ENCODE data around the gene REXO1.

Gene REXO1

DNA sequence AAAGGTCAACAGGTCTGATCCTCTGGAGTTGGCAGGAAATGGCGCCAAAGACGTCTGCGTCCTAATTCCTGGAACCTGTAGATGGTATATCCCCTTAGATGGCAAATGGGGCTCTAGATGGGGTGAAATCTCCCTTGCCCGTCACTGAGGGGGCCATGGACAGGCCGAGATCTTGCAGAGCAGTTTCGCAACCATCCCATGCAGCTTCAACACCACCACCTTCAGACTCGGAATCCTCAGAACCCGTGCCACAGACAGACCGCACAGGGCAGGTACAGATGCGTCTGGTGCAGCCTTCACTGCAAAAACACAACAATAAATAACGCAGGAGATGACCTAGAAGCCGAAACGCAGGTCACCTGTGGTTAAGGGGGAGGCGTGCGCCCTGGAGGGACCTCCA lies 17.7 kb downstream of the REXO1 start:
- H3K4me3 ChIP-seq (ENCODE audit: low read depth, low read length): no peak overlapping the region
- peaks cover 1 to 34% of the 10 kb centered on the region in 2 experiments; a peak in 2 of 3 replicates for H3K36me3 ChIP-seq (ENCODE audit: control insufficient read depth in 2 of 2, insufficient read depth in 1 of 2, low read length in 2 of 2)
- H3K4me1 ChIP-seq (ENCODE audit: control insufficient read depth, insufficient read depth, low read length): no peaks in the 10 kb centered on the region
- H3K9me3 ChIP-seq (ENCODE audit: control insufficient read depth, insufficient read depth, low read depth, low read length): no peaks in the 10 kb centered on the region
- CTCF ChIA-PET: interaction anchor here (0.8 to 2.8 kb wide), 5 partner anchors 7 to 364 kb away, joined by 3 to 19 read pairs (median 4); no protein-coding TSS in a partner anchor
- POLR2A ChIA-PET: no interaction called here
- TF ChIP-seq, protein P1, sequence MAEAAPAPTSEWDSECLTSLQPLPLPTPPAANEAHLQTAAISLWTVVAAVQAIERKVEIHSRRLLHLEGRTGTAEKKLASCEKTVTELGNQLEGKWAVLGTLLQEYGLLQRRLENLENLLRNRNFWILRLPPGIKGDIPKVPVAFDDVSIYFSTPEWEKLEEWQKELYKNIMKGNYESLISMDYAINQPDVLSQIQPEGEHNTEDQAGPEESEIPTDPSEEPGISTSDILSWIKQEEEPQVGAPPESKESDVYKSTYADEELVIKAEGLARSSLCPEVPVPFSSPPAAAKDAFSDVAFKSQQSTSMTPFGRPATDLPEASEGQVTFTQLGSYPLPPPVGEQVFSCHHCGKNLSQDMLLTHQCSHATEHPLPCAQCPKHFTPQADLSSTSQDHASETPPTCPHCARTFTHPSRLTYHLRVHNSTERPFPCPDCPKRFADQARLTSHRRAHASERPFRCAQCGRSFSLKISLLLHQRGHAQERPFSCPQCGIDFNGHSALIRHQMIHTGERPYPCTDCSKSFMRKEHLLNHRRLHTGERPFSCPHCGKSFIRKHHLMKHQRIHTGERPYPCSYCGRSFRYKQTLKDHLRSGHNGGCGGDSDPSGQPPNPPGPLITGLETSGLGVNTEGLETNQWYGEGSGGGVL (tag by site-specific recombination; IDR thresholded peaks at IDR 0.05): no peak
- TF ChIP-seq ZNF561 (tag by site-specific recombination; IDR thresholded peaks at IDR 0.05; ENCODE audit: borderline replicate concordance) (no peak), ZNF514 (tag by site-specific recombination; IDR thresholded peaks at IDR 0.05) (no peak), MYNN (tag by site-specific recombination; IDR thresholded peaks at IDR 0.05; ENCODE audit: borderline replicate concordance) (no peak), ZNF791 (tag by site-specific recombination; IDR thresholded peaks at IDR 0.05) (no peak), KLF8 (tag by site-specific recombination; IDR thresholded peaks at IDR 0.05) (no peak), ZNF133 (tag by site-specific recombination; IDR thresholded peaks at IDR 0.05) (no peak), ZNF202 (tag by site-specific recombination; IDR thresholded peaks at IDR 0.05; ENCODE audit: borderline replicate concordance) (no peak), GLIS1 (tag by site-specific recombination; IDR thresholded peaks at IDR 0.05) (no peak), ZNF174 (tag by site-specific recombination; IDR thresholded peaks at IDR 0.05) (no peak), ZNF48 (tag by site-specific recombination; IDR thresholded peaks at IDR 0.05) (no peak), ZNF571 (tag by site-specific recombination; IDR thresholded peaks at IDR 0.05) (no peak), ZNF391 (tag by site-specific recombination; IDR thresholded peaks at IDR 0.05; ENCODE audit: borderline replicate concordance, low read depth) (no peak)
- TF ChIP-seq, protein P2, sequence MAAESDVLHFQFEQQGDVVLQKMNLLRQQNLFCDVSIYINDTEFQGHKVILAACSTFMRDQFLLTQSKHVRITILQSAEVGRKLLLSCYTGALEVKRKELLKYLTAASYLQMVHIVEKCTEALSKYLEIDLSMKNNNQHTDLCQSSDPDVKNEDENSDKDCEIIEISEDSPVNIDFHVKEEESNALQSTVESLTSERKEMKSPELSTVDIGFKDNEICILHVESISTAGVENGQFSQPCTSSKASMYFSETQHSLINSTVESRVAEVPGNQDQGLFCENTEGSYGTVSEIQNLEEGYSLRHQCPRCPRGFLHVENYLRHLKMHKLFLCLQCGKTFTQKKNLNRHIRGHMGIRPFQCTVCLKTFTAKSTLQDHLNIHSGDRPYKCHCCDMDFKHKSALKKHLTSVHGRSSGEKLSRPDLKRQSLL (tag by site-specific recombination; IDR thresholded peaks at IDR 0.05): no peak
- H3K27ac ChIP-seq (ENCODE audit: extremely low read depth, low read depth, low read length): no peak overlapping the region

DNA sequence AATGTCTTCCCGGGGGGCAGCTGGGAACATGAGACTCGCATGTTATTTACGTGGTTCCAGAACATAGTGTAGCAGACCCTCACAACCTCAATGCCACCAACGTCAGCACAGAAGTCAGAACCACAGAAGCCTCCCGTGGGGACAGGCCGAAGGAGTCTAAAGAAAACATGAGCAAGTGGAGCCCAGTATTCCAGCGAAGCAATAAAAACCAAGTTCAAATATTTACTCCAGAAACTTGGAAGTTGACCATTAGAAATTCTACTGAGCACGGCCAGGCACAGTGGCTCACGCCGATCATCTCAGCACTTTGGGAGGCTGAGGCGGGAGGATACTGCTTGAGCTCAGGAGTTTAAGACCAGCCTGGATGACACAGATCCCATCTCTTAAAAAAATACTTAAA lies 18.3 kb downstream of the REXO1 start:
- CTCF ChIA-PET: interaction anchor here (0.6 to 2.8 kb wide), 6 partner anchors 8 to 363 kb away, joined by 3 to 19 read pairs (median 4); no protein-coding TSS in a partner anchor
- H3K4me1 ChIP-seq (ENCODE audit: control insufficient read depth, insufficient read depth, low read length): no peaks in the 10 kb centered on the region
- H3K36me3 ChIP-seq (ENCODE audit: control insufficient read depth in 2 of 2, insufficient read depth in 1 of 2, low read length in 2 of 2): peaks cover 7 to 35% of the 10 kb centered on the region in 2 experiments; a peak in 2 of 3 replicates
- H3K9me3 ChIP-seq (ENCODE audit: control insufficient read depth, insufficient read depth, low read depth, low read length): no peaks in the 10 kb centered on the region
- POLR2A ChIA-PET: no interaction called here
- TF ChIP-seq ZNF747 (tag by site-specific recombination; IDR thresholded peaks at IDR 0.05) (no peak), ZSCAN23 (tag by site-specific recombination; IDR thresholded peaks at IDR 0.05) (no peak)
- TF ChIP-seq, protein P3, sequence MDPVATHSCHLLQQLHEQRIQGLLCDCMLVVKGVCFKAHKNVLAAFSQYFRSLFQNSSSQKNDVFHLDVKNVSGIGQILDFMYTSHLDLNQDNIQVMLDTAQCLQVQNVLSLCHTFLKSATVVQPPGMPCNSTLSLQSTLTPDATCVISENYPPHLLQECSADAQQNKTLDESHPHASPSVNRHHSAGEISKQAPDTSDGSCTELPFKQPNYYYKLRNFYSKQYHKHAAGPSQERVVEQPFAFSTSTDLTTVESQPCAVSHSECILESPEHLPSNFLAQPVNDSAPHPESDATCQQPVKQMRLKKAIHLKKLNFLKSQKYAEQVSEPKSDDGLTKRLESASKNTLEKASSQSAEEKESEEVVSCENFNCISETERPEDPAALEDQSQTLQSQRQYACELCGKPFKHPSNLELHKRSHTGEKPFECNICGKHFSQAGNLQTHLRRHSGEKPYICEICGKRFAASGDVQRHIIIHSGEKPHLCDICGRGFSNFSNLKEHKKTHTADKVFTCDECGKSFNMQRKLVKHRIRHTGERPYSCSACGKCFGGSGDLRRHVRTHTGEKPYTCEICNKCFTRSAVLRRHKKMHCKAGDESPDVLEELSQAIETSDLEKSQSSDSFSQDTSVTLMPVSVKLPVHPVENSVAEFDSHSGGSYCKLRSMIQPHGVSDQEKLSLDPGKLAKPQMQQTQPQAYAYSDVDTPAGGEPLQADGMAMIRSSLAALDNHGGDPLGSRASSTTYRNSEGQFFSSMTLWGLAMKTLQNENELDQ (tag by site-specific recombination; IDR thresholded peaks at IDR 0.05; ENCODE audit: low read depth): no peak
- no peak overlapping the region for H3K4me3 ChIP-seq (ENCODE audit: low read depth, low read length)
- no peak overlapping the region for H3K27ac ChIP-seq (ENCODE audit: extremely low read depth, low read depth, low read length)

All from HEK293 (cell line).